Activated naive CD8-positive, alpha-beta T cell (primary cell): ENCODE measurements around the gene RGS19.
"Not testable (repeated sequence)": the region's sequence is repeated elsewhere in the genome, so short reads cannot be mapped to it uniquely, and the experiment has no call there.

Experiments used
- H3K27ac Mint-ChIP-seq: one replicate; pipeline ENCODE4 v1.8.0; 2021; ENCODE audit warnings: mixed read lengths
- H3K27me3 Mint-ChIP-seq: one replicate; pipeline ENCODE4 v1.8.0; 2021; ENCODE audit warnings: mixed read lengths
- H3K36me3 Mint-ChIP-seq: one replicate; pipeline ENCODE4 v1.8.0; 2021; ENCODE audit warnings: mixed read lengths
- H3K4me1 Mint-ChIP-seq: one replicate; pipeline ENCODE4 v1.8.0; 2021; ENCODE audit warnings: low read depth, mixed read lengths
- H3K4me3 Mint-ChIP-seq: one replicate; pipeline ENCODE4 v1.8.0; 2021; ENCODE audit warnings: mild to moderate bottlenecking, mixed read lengths
- H3K9me3 Mint-ChIP-seq: one replicate; pipeline ENCODE4 v1.8.0; 2021; ENCODE audit warnings: low read depth, mixed read lengths

The RGS19 gene, protein sequence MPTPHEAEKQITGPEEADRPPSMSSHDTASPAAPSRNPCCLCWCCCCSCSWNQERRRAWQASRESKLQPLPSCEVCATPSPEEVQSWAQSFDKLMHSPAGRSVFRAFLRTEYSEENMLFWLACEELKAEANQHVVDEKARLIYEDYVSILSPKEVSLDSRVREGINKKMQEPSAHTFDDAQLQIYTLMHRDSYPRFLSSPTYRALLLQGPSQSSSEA

DNA sequence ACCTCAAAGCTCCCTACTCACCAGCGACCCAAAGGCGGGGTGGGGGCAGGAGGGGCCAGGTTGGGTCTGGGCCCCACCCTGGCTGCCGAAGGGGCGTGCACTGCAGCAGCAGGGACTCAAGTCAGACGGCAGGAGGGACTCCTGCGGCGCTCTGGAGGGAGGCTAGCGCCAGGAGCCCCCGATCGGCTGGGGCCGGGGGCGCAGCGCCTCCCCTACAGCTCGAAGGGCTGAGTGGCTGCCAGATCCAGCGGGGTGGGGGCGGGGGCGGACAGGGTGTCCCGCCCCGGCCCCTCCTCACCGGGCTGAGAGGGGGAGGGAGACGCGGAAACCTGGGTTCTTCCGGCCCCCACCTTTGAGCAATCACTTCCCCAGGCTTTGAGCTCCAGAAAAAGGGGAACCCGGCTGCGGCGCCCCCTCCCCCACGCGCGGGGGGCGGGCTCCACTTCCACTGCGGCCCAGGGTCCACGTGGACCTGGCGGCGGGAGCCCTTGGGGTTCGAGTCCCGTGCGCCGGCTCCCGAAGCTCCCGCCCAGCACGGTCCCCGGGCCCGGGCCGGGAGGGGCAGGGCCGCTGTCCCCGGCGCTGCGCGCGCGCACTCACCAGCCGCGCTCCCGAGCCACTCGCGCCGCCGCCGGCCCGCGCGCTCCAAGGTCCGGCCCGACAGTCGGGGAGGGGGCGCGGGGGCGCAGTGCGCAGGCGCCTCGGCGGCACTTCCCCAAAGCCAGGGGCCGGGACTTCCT lies at the start of gene RGS19:
Gene RGS19, minus strand, starts transcription at position 246 of the 740 bp plus-strand sequence. CDS start 2,632 bp downstream, outside the sequence.
- Mint-ChIP-seq H3K27ac (peak within 1 kb of the TSS; percentile 46), H3K27me3 (no peaks in the 10 kb centered on the region), H3K4me1 (peaks cover 35% of the 10 kb centered on the region), H3K36me3 (no peaks in the 10 kb centered on the region), H3K9me3 (no peaks in the 10 kb centered on the region), H3K4me3 (peak within 1 kb of the TSS; percentile 90)

DNA sequence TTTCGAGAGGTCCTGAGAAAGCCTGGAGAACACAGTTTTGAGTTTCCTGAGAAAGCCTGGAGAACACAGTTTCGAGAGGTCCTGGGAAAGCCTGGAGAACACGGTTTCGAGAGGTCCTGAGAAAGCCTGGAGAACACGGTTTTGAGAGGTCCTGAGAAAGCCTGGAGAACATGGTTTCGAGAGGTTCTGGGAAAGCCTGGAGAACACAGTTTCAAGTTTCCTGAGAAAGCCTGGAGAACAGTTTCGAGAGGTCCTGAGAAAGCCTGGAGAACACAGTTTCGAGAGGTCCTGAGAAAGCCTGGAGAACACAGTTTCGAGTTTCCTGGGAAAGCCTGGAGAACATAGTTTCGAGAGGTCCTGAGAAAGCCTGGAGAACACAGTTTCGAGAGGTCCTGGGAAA lies 44.2 kb upstream of the RGS19 start:
- not testable (repeated sequence) for H3K27ac Mint-ChIP-seq, H3K4me3 Mint-ChIP-seq, H3K36me3 Mint-ChIP-seq, H3K27me3 Mint-ChIP-seq, H3K9me3 Mint-ChIP-seq, H3K4me1 Mint-ChIP-seq

DNA sequence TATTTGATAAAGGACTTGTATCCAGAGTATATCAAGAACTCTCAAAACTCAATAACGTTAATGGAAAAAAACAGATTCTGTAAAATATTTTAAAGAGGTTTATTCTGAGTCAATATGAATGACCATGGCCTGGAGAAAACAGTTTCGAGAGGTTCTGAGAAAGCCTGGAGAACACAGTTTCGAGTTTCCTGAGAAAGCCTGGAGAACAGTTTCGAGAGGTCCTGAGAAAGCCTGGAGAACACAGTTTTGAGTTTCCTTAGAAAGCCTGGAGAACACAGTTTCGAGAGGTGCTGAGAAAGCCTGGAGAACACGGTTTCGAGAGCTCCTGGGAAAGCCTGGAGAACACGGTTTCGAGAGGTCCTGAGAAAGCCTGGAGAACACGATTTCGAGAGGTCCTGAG lies 43.6 kb upstream of the RGS19 start:
- H3K27me3 Mint-ChIP-seq, H3K36me3 Mint-ChIP-seq, H3K27ac Mint-ChIP-seq, H3K4me3 Mint-ChIP-seq, H3K4me1 Mint-ChIP-seq, H3K9me3 Mint-ChIP-seq: not testable (repeated sequence)

DNA sequence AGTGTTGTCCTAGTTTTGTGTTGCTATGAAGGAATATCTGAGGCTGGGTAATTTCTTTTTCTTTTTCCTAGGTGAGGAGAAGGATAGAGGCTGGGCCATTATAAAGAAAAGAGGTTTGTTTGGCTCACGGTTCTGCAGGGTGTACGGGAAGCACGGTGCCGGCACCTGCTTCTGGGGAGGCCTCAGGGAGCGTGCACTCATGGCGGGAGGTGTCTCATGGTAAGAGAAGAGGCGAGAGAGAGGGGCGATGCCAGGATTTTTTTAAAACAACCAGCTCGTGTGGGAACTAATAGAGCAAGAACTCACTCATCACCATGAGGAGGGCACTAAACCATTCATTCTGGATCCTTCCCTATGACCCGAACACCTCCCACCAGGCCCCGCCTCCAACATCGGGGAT lies 42.3 kb upstream of the RGS19 start:
- Mint-ChIP-seq H3K27me3 (peaks cover 7% of the 10 kb centered on the region), H3K27ac (no peak overlapping the region), H3K36me3 (no peaks in the 10 kb centered on the region), H3K4me3 (no peak overlapping the region), H3K4me1 (peaks cover 7% of the 10 kb centered on the region), H3K9me3 (no peaks in the 10 kb centered on the region)

DNA sequence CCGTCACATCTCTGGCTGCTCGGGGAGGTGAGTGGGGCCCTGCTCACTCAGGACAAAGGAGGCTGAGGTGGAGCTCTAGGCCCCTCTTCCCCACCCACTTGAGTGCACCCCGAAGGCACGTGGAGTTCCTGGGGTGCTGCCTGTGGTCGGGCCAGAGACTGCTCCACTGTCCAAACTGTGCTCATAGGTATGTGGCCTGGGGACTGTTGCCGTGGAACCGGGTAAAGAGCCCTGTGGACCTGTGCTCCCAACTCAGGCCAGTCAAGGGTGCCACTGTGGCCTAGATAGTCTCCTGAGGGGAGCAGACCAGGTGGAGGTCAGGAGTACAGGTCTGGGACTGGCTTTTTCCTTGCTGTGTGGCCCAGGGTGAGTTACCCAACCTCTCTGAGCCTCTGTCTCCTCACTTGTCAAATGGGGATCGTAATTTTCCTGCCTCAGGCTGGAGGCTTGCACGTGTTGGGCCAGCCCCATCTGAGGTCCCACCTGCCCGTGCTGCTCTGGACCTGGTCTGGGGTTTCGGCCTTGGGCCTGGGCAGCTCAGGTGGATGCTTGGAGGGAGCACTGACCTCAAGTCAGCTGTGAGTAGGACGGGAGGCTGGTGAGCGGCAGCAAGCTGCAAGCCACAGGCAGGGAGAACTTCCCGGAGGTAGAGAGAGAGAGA lies 40.5 kb upstream of the RGS19 start:
- Mint-ChIP-seq H3K27ac (peak overlapping the region; percentile 22), H3K4me1 (peaks cover 7% of the 10 kb centered on the region), H3K9me3 (no peaks in the 10 kb centered on the region), H3K36me3 (no peaks in the 10 kb centered on the region), H3K4me3 (peak overlapping the region; percentile 30), H3K27me3 (peaks cover 5% of the 10 kb centered on the region)

DNA sequence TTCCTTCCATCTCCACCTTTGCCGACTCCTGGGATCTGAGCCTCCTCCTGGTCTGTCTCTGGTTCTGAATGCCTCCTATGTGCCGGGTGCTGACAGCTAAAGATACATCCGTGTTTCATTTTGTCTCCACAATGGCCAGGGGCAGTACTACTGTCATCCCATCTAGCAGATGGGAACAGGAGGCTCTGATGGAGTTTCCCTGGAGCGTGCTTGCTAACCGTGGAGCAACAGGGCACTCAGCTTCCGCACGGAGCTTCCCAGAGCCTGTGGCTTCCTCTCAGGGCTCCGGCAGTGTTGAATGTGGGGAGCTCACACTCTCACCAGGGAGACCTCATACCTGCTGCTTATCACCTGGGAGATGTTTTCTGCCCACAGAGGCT lies 40.0 kb upstream of the RGS19 start:
- H3K4me1 Mint-ChIP-seq = peaks cover 7% of the 10 kb centered on the region
- no peaks in the 10 kb centered on the region for H3K9me3 Mint-ChIP-seq
- no peaks in the 10 kb centered on the region for H3K36me3 Mint-ChIP-seq
- no peak overlapping the region for H3K4me3 Mint-ChIP-seq
- no peak overlapping the region for H3K27ac Mint-ChIP-seq
- peaks cover 3% of the 10 kb centered on the region for H3K27me3 Mint-ChIP-seq

DNA sequence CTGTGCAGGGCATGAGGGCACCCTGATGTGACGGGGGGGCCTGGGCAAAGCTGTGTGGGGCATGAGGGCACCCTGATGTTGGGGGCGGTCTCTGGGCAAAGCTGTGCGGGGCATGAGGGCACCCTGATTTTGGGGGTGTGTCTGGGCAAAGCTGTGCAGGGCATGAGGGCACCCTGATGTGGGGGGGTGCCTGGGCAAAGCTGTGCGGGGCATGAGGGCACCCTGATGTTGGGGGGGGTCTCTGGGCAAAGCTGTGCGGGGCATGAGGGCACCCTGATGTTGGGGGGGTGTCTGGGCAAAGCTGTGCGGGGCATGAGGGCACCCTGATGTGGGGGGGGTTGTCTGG lies 38.1 kb upstream of the RGS19 start:
- not testable (repeated sequence) for H3K27ac Mint-ChIP-seq, H3K27me3 Mint-ChIP-seq

DNA sequence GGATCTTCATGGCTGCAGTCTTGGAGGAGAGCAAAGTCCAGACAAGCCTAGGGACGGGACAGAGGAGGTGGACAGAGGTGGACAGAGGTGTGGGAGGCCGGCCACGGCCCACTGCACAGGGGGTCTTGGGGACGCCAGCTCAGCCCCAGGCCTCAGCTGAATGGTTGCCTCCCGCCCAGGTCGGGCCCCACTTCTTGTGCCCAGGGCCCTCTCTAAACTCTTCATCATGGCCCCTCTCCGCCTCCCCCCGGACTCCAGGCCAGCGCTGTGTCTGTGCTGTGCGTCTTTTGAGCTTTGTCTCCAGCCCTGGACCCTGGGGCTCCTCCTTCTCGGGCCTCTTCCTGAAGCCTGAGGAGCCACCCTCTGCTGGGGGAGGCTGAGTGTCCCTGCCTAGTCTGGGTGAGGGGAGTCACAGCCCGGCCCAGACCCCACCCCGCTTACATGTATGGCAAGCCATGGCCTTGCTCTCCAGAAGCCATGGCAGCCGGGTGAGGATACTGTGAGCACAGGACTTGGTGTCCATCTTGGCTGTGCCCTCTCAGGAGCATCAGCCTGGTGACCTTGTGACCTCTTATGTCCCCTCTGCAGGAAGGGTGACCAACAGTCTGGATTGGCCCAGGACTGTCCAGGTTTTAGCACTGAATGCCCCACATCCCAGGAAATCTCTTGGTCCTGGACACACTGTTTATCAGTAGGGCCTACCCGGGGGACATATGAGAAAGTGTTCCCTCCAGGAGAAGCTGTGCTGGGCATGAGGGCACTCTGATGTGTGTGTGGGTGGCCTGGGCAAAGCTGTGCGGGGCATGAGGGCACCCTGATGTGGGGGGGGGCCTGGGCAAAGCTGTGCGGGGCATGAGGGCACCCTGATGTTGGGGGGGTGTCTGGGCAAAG lies 37.5 kb upstream of the RGS19 start:
- H3K36me3 Mint-ChIP-seq = no peaks in the 10 kb centered on the region
- no peak overlapping the region for H3K27ac Mint-ChIP-seq
- no peak overlapping the region for H3K4me3 Mint-ChIP-seq
- peaks cover 7% of the 10 kb centered on the region for H3K4me1 Mint-ChIP-seq
- no peaks in the 10 kb centered on the region for H3K27me3 Mint-ChIP-seq
- no peaks in the 10 kb centered on the region for H3K9me3 Mint-ChIP-seq

More for the DNA sequence above, 38.1 kb upstream of the RGS19 start:
- H3K4me1 Mint-ChIP-seq, H3K4me3 Mint-ChIP-seq, H3K9me3 Mint-ChIP-seq, H3K36me3 Mint-ChIP-seq: not testable (repeated sequence)

DNA sequence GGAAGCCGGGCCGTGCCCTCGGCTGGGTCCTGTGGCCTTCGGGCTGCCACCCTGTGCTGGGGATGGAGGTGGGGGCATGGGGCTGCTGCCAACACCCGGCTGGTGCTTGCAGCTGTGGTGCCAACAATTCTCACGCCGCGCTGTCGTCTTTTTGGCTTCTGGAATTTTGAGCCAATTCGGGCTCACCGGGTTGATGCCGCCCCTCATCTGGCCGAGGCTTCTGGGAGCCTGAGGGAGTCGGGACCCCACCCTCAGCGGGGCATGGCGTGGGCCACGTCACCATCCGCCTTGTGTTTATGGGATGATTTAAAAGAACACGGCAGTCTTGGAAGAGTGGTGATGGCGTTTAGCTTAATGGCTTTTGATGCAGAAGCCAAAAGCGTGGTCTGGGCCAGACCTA lies 36.7 kb upstream of the RGS19 start:
- Mint-ChIP-seq H3K9me3 (no peaks in the 10 kb centered on the region), H3K27me3 (no peaks in the 10 kb centered on the region), H3K4me3 (no peak overlapping the region), H3K27ac (no peak overlapping the region), H3K4me1 (peaks cover 7% of the 10 kb centered on the region), H3K36me3 (no peaks in the 10 kb centered on the region)

DNA sequence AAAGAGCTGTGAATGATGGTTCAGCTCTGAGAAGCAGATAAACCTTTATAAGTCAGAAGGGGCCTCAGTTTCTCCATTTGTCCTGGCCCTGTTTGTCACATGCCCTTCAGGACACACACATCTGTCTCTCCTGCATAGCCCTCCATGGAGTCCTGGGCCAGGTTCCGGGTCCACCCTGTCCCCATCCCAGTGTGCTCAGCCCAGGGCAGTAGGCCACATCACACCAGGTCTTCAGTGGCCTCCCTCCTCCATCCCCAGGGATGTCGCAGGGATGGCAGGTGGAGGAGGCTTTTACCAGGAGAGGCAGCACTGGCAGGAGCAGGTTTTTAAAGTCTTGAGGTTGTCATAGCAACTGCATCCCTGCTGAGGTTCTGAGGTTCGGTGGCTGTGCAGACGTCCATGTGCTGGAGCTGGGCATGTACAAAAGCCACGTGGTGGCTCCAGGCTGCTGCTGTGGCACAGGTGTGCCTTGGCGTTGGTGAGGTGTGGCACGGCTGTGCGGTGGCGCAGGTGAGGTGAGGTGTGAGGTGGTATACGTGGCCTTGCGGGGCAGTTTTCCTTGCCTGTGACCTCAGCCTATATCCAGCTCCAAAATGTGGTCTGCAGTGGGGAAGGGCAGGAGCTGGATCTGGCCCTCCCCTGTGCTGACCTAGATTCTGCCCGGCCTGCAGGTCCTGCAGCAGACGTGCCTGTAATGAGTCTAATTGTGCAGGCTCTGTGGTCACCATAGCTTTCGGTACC lies 36.0 kb upstream of the RGS19 start:
- peaks cover 5% of the 10 kb centered on the region for H3K4me1 Mint-ChIP-seq
- no peaks in the 10 kb centered on the region for H3K36me3 Mint-ChIP-seq
- no peak overlapping the region for H3K27ac Mint-ChIP-seq
- no peaks in the 10 kb centered on the region for H3K27me3 Mint-ChIP-seq
- H3K4me3 Mint-ChIP-seq = no peak overlapping the region
- H3K9me3 Mint-ChIP-seq = no peaks in the 10 kb centered on the region

DNA sequence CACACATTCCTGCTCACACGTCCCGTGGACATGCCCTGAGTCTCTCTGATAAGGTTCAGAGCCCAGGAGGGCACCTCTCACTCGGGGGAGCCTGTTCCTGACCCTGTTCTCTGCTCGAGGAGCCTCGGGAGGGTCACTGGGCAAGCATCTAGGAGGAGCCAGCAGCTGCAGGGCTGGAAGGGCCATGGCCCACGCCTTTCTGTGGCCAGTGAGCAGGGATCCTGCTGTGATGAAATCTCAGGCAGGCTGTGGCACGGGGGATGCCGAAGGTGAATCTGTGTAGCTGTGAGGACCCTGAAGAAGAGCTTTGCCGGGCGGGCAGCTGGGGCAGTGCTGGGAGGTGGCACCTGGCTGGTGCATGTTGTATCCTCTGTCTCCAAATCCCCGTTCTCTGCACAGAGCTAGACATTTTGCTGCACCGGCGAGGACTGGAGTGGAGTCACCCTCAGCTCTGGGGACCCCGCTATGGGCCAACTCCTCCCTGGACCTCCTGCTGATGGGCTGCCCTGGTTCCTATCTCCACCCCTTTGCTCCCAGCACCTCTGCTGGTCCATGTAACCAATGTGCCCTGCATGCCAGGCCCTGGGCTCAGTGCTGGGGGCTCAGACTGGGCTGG lies 35.1 kb upstream of the RGS19 start:
- Mint-ChIP-seq H3K4me3 (no peak overlapping the region), H3K27ac (no peak overlapping the region), H3K27me3 (no peaks in the 10 kb centered on the region), H3K36me3 (no peaks in the 10 kb centered on the region), H3K9me3 (no peaks in the 10 kb centered on the region), H3K4me1 (no peaks in the 10 kb centered on the region)

DNA sequence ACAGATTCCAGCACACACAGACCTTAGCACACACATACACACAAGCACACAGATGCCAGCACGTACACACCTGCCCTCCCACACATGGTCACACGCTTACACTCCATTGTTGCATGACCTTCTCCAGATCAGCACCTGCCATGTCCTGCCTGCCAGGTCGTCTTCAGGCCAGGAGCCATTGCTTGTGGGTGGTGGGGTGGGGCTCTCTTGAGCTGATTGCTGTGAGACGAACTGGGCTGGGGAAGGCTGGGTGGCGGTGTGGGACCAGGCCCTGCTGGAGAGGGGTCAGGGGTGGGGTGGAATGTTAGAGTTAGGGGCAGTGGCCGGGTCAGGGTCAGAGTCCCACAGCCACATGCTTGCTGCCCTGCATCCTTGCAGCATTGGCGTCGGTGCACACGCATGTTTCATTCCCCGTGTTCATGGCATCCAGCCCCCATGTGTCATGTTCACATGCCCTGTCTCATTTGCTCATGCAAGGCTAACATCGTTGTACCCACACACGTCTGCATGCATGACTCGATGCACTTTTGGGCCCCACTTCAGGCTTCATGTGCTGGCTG lies 34.6 kb upstream of the RGS19 start:
- Mint-ChIP-seq H3K9me3 (no peaks in the 10 kb centered on the region), H3K4me1 (no peaks in the 10 kb centered on the region), H3K36me3 (no peaks in the 10 kb centered on the region), H3K27me3 (no peaks in the 10 kb centered on the region), H3K4me3 (no peak overlapping the region), H3K27ac (no peak overlapping the region)

DNA sequence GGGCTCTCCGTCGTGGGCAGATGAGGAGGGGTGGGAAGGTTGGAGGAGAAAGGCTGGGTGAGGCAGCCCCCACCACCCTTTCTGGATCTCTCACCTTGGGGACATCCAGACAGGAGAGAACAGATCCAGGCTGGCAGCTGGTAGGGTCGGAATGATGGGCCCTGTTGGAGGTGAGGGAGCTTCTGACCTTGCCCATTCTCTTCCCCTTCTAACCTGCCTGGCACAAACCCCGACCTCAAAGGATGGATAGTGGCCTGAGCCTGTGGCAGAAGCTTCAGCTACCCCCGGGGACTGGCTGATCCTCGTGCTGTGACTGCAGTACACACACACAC lies 34.1 kb upstream of the RGS19 start:
- Mint-ChIP-seq H3K36me3 (no peaks in the 10 kb centered on the region), H3K4me3 (no peak overlapping the region), H3K4me1 (no peaks in the 10 kb centered on the region), H3K9me3 (no peaks in the 10 kb centered on the region), H3K27ac (no peak overlapping the region), H3K27me3 (no peaks in the 10 kb centered on the region)
